Middle frontal gyrus (tissue), 1 donor: ENCODE measurements around the gene TNN.

ENCODE experiments used
- DNase-seq: peaks from one replicate; pipeline ENCODE4 v3.0.0-alpha.2; 2015; ENCODE audit warnings: low spot score; ENCODE audit errors: extremely low spot score

TNN gene

DNA sequence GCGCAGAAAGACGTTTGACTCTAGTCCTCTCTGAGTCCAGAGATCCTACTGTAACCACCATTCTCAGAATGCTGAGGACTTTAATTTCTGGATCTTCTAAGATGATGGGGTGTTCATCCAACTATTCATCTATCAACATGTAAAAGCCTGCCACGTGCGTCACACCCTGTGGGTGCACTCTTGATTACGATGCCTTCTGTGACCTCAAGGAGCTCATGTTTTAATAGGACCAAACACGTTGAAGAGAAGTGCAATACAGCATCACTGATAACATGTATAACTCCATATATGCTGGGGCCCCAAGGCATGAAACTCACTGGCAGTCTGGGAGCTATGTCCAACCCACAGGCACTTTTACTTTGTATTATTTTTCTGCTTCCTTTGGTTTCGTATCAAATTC lies 105.9 kb downstream of the TNN start:
- DNase-seq = no peak

DNA sequence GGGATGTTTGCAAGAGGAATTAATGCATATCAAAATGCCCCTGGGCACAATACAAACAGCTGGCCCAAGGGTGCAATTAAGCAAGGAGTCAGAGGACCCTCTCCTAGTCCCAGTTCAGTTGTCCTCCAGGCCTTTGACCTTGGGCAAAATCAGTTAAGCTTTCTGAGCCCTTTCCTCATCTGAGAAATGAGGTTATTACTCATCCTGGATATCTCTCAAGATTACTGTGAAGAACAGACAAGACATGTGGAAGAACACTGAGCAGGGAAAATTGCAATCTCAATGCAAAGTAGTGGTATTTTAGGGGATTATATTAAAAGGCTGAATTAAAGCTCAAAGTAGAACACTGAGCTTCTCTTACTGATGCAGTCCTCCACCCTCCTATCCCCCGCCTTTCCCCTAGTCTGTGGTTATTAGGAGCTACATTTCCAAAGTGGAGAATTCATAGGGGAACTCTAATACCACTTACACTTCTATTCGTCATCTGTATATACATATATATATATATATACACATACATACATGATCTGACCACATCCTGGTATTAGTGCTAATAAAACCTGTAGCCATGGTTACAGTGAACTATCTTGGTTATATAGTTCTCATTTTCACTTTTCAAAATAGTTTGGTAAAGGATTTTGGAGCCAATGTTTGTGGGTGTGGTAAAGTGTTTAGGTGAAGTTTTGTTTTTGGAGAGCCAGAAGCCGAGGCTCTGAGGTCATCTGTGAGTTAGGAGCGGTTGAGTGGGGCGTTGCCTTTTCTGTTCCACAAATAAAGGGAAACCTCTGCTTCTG lies 106.9 kb downstream of the TNN start:
- DNase-seq = no peak

DNA sequence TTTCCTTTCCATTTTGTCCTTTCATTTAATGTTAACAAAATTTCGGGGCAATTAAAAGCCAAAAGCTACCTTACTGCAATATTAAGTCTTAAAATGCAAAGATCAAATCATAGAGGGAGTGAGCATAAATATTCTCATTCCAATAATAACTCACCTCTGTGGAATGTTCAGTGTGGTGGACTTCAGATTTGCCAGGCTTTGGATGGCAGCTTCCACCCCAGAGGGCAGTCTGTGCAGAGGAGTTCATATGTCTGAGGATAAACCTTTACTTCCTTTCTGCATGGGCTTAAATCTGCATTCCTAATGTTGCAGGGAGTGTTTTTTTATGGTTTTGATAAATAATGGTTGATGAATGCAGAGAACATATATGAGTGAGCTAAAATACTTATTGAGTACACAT lies 108.6 kb downstream of the TNN start:
- no peak for DNase-seq

DNA sequence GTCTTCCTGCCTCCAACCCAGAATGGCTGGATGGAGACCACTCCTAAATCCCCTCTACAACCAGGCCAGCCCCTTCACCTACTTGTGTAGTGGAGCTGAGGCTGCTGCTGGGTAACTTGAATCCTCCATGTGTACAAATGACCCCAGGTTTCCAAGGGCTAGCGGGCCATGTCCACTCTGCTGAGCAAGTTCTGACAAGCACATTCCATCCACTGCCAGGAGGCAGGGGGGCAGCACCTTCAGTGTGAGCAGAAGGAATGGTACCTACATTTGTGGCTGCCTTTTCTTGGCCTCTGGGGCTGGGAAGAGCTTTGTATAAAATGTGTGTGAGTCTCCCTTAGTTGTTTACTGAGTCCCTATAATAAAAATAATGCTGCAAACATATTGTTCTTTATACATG lies 110.4 kb downstream of the TNN start:
- no peak for DNase-seq

DNA sequence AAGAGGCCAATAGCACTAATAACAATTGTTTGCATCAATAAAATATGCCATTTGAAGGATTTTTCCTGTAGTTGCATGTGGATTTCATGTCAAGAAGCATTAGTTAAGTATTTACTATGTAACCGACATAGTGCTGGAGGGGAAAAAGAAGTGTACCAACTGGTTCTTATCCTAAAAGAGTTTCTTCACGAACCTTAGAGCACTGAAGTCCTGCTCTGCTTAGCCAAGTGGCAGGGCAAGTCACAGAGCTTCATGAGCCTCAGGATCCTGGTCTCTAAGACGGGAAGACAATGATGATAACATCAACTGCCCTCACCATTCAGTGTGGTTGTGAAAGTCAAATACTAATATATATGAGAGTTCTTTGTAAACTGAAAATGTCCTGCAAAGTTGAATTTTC lies 110.8 kb downstream of the TNN start:
- no peak for DNase-seq

DNA sequence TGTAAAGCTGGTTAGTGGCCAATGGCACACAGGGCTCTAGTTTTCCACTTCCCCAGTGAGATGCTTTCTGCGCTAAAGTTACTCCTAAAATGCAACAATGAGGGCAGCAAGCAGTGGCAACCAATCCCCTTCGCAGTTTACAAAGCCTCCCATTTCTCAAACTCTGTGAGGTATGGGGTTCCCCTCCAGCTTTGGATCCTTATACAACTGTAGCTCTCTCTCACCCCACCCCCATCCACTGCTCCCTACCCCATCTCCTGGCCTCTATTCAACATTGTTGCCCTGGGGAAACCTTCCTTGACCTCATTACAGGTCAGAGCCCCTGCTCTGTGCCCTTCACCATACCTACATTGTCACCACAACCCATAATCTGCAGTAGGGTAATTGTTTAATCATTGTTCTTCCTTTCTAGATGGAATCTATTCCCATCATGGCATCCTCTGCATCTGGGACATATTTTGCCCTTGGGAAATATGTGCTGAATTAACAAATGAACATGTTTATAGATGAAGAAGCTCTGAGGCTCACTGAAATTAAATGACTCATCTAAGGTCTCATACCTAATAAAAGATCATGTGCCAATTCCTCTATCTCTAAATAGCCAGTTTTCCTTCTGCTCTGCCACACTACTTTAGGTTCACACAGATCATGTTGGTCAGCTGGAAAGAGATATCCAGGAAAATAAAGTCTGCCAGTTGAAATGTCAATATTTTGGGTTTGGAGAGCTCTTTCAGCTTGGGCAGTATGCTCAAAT lies 112.4 kb downstream of the TNN start:
- no peak for DNase-seq

DNA sequence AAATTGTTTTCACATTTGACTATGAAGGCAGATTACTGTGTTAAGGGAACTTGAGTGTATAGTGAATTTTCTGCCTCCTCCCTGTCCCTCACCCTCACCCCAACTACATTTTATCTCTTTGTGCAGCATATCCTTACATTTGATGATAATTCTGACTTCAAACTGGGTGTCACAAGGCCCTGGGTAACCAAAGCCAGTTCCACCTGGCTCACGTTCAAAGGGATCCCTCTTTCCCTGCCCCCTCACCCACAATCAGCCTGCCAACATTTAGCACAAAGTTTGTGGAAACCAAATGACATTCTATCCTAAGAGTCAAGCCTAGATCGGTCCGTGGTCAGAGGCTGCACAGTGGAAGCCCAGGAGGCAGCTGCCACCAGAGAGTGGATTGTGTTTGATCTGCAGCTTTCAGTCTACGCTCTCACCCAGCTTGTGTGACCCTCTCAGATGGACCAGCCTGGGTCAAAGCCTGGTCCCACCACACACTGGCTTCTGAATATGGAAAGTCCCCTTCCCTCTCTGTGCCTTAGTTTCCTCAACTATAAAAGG lies 114.6 kb downstream of the TNN start:
- no peak for DNase-seq

DNA sequence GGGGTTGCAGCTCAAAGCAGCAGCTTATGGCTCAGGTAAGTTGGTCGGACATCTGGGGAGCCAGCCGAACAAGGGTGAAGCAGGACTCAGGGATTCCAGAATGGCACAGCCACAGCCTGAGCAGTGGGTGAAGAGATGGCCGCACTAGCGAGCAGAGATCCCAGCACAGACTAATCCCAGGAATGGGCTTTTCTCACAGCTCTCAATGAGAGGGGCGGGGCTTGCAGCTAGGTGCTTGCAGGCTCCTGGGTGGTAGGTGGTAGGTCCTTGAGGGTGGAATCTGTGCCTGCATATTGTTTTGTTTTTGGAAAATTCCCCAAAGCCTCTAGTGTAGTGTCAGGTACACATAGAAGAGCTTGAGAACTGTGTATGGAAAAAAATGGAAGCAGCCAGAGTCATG lies 116.0 kb downstream of the TNN start:
- DNase-seq = no peak

DNA sequence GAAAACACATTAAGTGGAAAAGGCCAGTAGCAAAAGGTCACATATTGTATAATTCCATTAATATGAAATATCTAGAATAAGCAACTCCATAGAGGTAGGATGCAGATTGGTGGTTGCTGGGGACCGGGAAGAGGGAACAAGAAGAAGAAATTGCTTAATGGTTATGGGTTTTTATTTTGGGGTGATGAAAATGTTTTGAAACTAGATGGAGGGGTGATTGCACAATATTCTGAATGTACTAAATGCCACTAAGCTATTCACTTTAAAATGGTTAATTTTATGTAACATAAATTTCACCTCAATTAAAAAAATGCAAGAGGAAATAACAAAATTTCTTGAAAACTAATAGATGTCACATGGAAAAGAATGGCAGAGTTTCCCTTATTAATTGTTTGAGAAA lies 118.3 kb downstream of the TNN start:
- DNase-seq = no peak

DNA sequence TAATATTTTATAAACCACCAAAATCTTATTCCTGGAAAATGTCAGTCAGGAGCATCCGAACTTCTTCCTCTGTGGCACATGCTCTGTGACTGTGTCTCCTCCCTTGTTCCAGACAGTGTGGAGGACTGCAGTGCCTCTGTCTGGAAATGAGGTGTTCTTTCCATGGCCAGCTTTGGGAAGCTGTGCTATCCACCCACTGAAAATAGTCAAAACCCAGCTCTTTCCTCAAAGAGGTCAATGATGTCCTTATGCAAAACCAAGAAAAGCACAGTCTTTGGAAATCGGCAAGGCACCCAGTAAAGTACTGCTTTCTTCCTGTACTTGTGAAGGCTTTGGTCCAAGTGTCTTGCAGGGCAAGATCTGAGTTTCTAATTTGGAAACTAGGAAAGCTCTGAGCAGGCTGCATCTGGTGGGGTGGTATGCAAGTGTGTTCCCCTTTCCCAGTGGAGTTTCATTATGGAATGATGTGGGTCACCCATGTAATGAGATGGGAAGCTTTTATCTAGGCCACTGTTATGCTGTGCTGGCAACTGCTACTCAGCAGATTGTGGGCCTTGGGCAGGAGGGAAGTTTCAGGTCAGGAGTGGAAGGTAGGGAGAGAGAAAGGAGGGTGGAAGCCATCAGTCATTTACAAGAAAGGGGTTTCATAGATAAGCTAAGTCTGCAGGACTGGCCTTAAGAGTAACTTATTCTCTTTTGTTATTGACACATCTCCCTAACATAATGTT lies 119.0 kb downstream of the TNN start:
- no peak for DNase-seq

DNA sequence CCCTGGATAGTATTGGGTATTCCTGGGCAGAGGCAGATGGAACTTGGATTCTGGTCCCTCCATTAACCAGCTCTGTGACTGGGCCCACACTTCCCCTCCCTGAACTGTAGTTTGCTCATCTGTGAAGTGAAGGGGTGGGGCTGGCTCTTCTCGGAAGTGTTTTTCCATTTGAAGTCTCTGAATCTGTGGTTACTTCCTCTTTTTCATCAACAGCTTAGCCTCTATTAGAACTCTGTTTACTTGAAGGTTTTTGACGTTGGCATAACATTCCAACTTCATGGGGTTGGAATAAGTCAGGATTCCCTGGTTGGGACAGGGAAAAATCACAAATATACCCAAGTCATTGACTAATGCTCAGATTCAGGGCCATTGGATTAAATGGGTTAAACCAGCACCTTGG lies 121.3 kb downstream of the TNN start:
- no peak for DNase-seq

DNA sequence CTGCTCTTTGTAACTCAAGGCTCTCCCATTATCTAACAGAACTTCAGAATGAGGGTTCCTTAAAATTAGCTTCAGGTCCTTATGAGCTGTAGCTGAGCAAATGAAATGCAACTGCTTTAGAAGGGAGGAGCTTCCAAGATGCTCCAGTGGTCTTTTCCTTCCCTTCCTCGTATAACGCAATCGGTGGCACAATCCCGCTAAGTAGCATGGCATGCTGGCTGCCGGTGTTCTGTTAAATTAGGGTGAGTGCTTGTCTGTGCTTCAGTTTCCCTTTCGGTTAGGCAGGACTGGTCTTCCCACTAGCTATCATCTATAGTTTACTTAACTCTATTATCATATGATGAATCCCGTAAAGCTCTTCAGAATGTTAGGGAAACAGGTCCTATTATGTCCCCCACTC lies 124.0 kb downstream of the TNN start:
- DNase-seq = no peak

DNA sequence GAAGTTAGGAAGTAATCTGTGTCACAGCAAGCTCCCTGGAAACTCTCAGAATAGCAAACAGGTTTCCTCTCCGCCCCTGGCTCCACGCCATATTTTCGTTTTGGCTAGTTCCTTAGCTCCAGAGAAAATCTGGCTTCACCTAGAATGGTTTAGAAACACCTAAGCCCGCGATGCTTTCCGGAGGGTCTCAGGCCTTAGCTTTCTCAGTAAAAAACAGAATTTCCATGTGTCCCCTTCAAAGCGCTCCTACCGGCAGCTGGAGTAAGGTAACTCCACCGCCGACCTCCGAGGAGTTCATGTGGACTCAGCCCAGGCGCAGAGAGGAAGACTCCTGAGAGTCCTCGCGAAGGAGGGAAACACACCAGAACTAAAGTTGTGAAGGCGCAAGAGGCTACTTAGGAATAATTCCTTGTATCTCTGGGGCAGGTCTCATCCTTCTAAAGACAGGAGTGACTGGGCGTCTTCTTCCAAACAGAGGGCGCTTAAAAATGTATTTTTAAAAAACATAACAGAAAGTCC lies 124.5 kb downstream of the TNN start:
- DNase-seq = no peak

DNA sequence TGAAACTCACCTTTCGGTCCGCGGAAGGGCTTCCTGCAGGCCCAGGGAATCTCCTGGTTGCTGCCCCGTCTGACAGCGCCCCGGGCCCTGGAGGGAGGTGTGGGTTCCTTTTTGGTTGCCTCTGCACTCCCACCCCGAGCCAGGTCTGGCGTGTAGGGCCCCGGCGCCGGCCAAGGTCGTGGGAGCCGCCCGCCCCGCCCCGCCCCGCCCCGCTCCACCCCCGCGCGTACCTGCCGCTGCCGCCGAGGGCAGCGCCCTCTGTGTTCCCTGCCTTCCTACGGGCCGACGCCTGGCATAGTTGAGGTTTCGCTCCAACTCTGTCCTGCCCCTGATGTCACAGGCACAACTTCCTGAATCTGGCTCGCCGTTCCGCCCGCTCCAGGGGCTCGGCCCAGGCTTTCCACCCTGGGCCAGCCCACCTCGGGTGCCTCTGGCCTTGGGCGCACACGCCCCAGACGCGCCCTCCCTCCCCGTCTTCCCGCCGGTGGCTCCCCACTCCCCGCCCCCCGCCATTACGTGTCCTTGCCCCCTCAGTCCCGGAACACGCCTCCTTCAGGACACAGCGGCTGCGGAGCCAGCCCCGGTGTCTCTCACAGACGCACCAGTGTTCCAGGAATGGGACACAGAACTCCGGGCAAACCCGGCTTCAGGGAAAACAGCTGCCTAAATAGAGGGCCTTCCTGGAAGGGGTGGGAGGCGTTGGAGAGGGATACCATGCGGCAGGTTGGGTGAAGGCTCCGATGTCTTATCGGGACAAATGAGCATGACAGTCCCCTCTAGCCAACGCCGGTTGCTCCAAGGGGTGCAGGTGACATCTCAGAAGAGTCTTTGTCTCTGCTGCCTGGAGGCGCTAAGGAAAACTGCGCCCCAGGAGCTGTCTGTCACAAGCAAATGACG lies 125.2 kb downstream of the TNN start, which contains the start of gene KIAA0040:
TSS of gene KIAA0040 (minus strand) at position 147 of the 897 bp plus-strand sequence. CDS start 31,763 bp downstream, outside the sequence.
- no peak for DNase-seq

DNA sequence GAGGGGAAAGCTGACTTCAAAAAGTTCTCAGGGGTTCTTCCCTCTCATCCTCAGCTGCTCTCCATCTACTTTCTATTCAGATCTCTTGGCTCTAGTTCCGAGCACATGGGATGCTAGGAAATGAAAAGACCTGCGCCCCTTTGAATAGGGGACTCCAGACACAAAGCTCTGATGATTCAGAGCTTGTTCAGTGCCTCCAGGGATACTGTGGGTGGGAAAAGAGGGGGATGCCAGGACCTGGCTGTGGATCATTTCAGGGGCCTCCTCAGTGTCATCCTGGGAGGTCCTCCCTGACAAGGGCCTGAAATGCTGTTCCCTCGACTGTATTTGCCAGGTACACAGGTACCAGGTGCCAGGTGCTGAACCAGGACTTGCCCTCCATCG lies 125.9 kb downstream of the TNN start:
- DNase-seq = no peak

DNA sequence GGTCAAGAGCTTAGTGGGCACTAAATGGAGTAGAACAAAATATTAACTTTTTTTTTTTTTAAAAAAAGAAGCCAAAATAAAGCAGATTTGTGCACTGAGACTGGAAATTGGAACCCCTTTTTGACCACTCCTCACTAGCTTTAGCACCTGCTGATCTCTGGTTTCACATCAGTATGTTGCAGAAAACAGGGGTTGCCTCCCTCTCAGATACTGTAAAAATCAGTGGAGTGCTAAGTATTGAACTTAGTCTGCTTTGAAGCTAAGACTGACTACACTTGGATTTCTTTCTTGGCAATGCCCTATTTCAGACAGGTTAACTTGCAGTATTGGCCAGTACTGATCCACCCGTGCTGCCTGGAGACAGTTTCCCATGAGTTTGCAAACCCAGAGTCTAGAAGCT lies 127.6 kb downstream of the TNN start:
- no peak for DNase-seq

DNA sequence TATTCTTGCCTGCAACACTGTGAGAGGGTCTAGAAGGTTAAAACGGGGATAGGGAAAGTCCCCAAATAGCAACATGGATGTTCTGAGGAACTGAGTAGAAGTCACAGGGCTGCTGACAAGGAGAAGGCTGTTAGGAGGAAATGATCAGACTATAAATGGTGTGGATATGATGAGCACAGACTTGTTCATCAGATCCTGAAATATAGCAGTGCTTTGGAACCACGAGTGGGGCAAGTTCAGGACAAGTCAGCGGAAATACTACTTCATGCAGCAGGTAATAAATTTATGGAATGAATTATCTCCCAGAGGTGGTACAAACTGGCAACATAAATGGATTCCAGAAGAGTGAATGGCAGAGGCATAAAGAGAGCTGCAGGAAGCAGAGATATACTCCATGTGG lies 128.2 kb downstream of the TNN start:
- no peak for DNase-seq

DNA sequence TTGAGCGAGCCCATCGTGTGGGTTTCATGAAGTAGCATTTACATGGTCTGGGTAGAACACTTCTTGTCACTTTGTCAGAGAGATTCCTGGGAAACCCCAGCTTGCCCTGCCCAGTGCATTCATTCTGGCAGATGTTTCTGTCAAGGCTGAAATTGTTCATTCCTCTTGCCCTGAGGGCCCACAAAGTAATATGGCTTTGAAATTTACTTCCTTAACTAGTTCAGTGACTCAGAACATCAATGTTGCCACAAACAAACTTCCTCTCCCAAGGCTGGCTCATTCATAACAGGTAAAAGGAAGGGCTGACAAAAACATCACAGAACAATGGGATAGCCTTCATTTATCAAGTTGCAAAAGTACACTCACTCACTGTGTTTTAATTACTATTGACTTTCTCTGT lies 129.9 kb downstream of the TNN start:
- DNase-seq = no peak
